ENCODE data around the gene LTBP3. TPM values are rescaled to one million over a fixed set of nuclear protein-coding genes. Genes with fewer than 3 reads are reported as not detected.

LTBP3 gene
- total and polyA plus RNA-seq, 2 of the 13 experiments (the other 11 are each of a cell fraction or from before 2014, with no cell fraction given), result 12.2 to 68.1 TPM

GRCh38 chr11:65497141-65498041 lies 60.8 kb downstream of the LTBP3 start (continued):
- no peak for TF ChIP-seq ZNF512B (CRISPR knock-in tag; IDR thresholded peaks at IDR 0.05; ENCODE audit: borderline replicate concordance)
- no peak; the same call in 1 of the 2 replicates for TF ChIP-seq ZNF232 (CRISPR knock-in tag; IDR thresholded peaks at IDR 0.05; ENCODE audit: borderline replicate concordance)
- peak; percentile 44; the same call in 1 of the 2 replicates for TF ChIP-seq HMGXB3 (CRISPR knock-in tag; IDR thresholded peaks at IDR 0.05; ENCODE audit: borderline replicate concordance)
- TF ChIP-seq ZNF841 (CRISPR knock-in tag; IDR thresholded peaks at IDR 0.05; ENCODE audit: borderline replicate concordance), result no peak
- peak; percentile 91 for TF ChIP-seq HNRNPK (IDR thresholded peaks at IDR 0.05; ENCODE audit: low read depth, low read length, poor library complexity, severe bottlenecking)
- peak; percentile 92 for TF ChIP-seq HOXA3 (CRISPR knock-in tag; IDR thresholded peaks at IDR 0.05)
- TF ChIP-seq SAFB2 (CRISPR knock-in tag; IDR thresholded peaks at IDR 0.05; ENCODE audit: borderline replicate concordance, low read depth), result peak; percentile 82; the same call in 1 of the 2 replicates
- peak; percentile 63; the same call in 1 of the 2 replicates for TF ChIP-seq ZNF839 (CRISPR knock-in tag; IDR thresholded peaks at IDR 0.05; ENCODE audit: borderline replicate concordance)
- peak; percentile 83; the same call in 1 of the 2 replicates for TF ChIP-seq IKZF5 (CRISPR knock-in tag; IDR thresholded peaks at IDR 0.05)
- TF ChIP-seq LCORL (IDR thresholded peaks at IDR 0.05), result no peak
- peak; percentile 95 for TF ChIP-seq LCORL (CRISPR knock-in tag; IDR thresholded peaks at IDR 0.05)
- TF ChIP-seq FUBP1 (CRISPR knock-in tag; IDR thresholded peaks at IDR 0.05; ENCODE audit: borderline replicate concordance), result no peak
- TF ChIP-seq THAP11 (CRISPR knock-in tag; IDR thresholded peaks at IDR 0.05), result peak; percentile 64
- no peak for TF ChIP-seq ZNF737 (CRISPR knock-in tag; IDR thresholded peaks at IDR 0.05; ENCODE audit: borderline replicate concordance)
- no peak for TF ChIP-seq ZNF138 (CRISPR knock-in tag; IDR thresholded peaks at IDR 0.05; ENCODE audit: low read depth)
- peak; percentile 95 for TF ChIP-seq SOX13 (IDR thresholded peaks at IDR 0.05)
- TF ChIP-seq SOX13 (CRISPR knock-in tag; conservative IDR thresholded peaks at IDR 0.05 in 1 of 2, IDR thresholded peaks at IDR 0.05 in 1 of 2), result peak in 1 of 2 experiments; percentile 85; a peak in 2 of 4 replicates
- TF ChIP-seq ZKSCAN1 (IDR thresholded peaks at IDR 0.05; ENCODE audit: low read length), result no peak; the same call in 1 of the 2 replicates
